IPS-18a (cell line): ENCODE results near the gene RNF130.

Experiments used
- H3K27ac ChIP-seq: one replicate; pipeline ENCODE4 v1.5.1; 2013; ENCODE audit warnings: low read length
- H3K27me3 ChIP-seq: one replicate; pipeline ENCODE4 v1.6.1; 2013; ENCODE audit warnings: mild to moderate bottlenecking, low read length; ENCODE audit not compliant: control insufficient read depth, insufficient read depth
- H3K36me3 ChIP-seq: one replicate; pipeline ENCODE4 v1.6.1; 2013; ENCODE audit warnings: low read depth, low read length; ENCODE audit not compliant: control insufficient read depth
- H3K4me1 ChIP-seq: one replicate; pipeline ENCODE4 v1.6.1; 2013; ENCODE audit warnings: low read depth, low read length; ENCODE audit not compliant: control insufficient read depth
- H3K4me3 ChIP-seq: one replicate; pipeline ENCODE4 v1.5.1; 2013; ENCODE audit warnings: low read length
- H3K9ac ChIP-seq: one replicate; pipeline ENCODE4 v1.6.1; 2013; ENCODE audit warnings: mild to moderate bottlenecking, low read length, moderate library complexity
- H3K9me3 ChIP-seq: one replicate; pipeline ENCODE4 v1.6.1; 2013; ENCODE audit warnings: low read depth, low read length; ENCODE audit not compliant: control insufficient read depth

RNF130 gene

GRCh38 chr5:180068519-180069090 is 3.0 kb downstream of the RNF130 start:
- Histone ChIP-seq H3K36me3 (no peaks in the 10 kb centered on the region), H3K9ac (no peak overlapping the region), H3K27ac (no peak overlapping the region), H3K4me3 (peak overlapping the region; percentile 82), H3K9me3 (peaks cover 8% of the 10 kb centered on the region), H3K4me1 (peaks cover 33% of the 10 kb centered on the region), H3K27me3 (peaks cover 25% of the 10 kb centered on the region)

GRCh38 chr5:180067986-180068385 is 3.6 kb downstream of the RNF130 start:
- Histone ChIP-seq H3K4me3 (peak overlapping the region; percentile 47), H3K4me1 (peaks cover 33% of the 10 kb centered on the region), H3K9ac (peak overlapping the region; percentile 25), H3K9me3 (peaks cover 8% of the 10 kb centered on the region), H3K36me3 (no peaks in the 10 kb centered on the region), H3K27me3 (peaks cover 19% of the 10 kb centered on the region), H3K27ac (no peak overlapping the region)

DNA sequence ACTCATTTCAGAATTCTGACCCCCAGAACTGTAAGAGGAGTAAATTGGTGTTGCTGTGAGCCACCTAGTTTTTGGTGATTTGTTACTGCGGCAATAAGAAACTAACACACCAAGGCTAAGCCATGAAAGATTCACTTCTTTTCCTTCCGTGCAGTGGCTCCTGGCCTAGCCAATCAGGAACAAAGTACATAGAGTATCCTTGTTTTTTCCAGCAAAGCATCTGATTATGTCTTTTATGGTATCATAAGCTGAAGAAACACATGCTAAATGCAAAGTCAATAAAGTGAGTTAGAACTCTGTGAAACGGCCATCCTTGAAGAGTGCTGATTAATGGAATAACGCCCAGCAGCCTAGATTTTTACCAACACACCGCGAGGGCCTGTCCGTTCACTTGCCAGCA is 11.4 kb downstream of the RNF130 start:
- H3K27me3 ChIP-seq: no peaks in the 10 kb centered on the region
- no peak overlapping the region for H3K9ac ChIP-seq
- no peaks in the 10 kb centered on the region for H3K36me3 ChIP-seq
- H3K27ac ChIP-seq: no peak overlapping the region
- no peaks in the 10 kb centered on the region for H3K9me3 ChIP-seq
- peaks cover 21% of the 10 kb centered on the region for H3K4me1 ChIP-seq
- H3K4me3 ChIP-seq: no peak overlapping the region

DNA sequence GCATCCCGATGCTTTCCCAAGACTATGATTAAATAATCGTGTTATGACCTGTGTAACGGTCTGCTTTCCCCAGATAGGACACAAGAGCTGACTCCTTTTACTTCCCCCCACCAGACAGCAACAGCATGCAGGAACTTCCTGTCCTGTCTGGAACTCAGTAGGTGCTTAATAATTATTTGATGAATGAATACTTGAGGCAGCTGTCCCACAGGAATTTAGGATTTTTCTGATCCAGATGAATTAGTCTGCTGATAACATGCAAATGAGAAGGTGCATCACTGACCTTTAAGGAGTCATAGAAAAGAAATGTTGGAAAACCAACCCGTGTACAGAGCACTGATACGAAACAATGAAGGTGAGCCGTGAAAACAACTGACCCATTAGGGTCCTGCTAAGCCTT is 12.2 kb downstream of the RNF130 start:
- Histone ChIP-seq H3K36me3 (no peaks in the 10 kb centered on the region), H3K27me3 (no peaks in the 10 kb centered on the region), H3K9ac (no peak overlapping the region), H3K9me3 (no peaks in the 10 kb centered on the region), H3K4me1 (peaks cover 27% of the 10 kb centered on the region), H3K4me3 (no peak overlapping the region), H3K27ac (no peak overlapping the region)

- Histone ChIP-seq H3K9me3 (no peaks in the 10 kb centered on the region), H3K27ac (no peak overlapping the region), H3K27me3 (no peaks in the 10 kb centered on the region), H3K4me1 (peaks cover 26% of the 10 kb centered on the region), H3K9ac (no peak overlapping the region), H3K36me3 (no peaks in the 10 kb centered on the region), H3K4me3 (no peak overlapping the region)
Measured at GRCh38 chr5:180056153-180056552, 15.4 kb downstream of the RNF130 start.

GRCh38 chr5:180054226-180054625 is 17.3 kb downstream of the RNF130 start:
- Histone ChIP-seq H3K9me3 (no peaks in the 10 kb centered on the region), H3K27me3 (no peaks in the 10 kb centered on the region), H3K36me3 (no peaks in the 10 kb centered on the region), H3K4me1 (peaks cover 23% of the 10 kb centered on the region), H3K27ac (no peak overlapping the region), H3K9ac (no peak overlapping the region), H3K4me3 (no peak overlapping the region)

DNA sequence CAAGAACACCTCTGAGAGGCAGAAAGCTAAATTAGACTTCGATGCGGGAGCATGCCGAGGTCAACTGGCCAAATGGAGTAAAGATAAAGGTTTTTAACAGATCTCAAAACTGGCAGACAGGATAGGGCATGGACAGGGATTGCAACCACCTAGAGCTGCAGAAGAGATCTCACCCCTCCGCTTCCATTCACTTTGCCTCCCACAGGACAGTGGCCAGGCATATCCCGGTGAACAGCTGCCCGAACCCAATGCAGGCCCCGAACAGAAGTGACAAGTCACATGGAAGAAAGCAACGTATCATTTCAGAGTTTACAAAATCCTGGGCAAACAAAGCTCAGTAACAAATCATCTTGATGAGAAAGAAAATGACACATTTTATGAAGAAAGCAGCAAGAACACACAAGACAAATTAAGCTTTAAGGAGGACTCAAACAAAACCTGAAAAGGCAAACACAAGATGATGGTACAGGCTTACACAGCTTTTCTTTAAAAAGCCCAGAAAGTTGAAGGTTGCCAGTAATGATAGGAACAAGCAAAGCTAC is 18.4 kb downstream of the RNF130 start:
- H3K9me3 ChIP-seq: no peaks in the 10 kb centered on the region
- no peak overlapping the region for H3K9ac ChIP-seq
- no peaks in the 10 kb centered on the region for H3K36me3 ChIP-seq
- H3K27me3 ChIP-seq: no peaks in the 10 kb centered on the region
- H3K4me3 ChIP-seq: no peak overlapping the region
- H3K4me1 ChIP-seq: peaks cover 22% of the 10 kb centered on the region
- H3K27ac ChIP-seq: no peak overlapping the region

GRCh38 chr5:180052211-180052818 is 19.2 kb downstream of the RNF130 start:
- no peaks in the 10 kb centered on the region for H3K36me3 ChIP-seq
- H3K27ac ChIP-seq: no peak overlapping the region
- no peaks in the 10 kb centered on the region for H3K27me3 ChIP-seq
- no peak overlapping the region for H3K4me3 ChIP-seq
- H3K4me1 ChIP-seq: peaks cover 22% of the 10 kb centered on the region
- no peak overlapping the region for H3K9ac ChIP-seq
- no peaks in the 10 kb centered on the region for H3K9me3 ChIP-seq

- Histone ChIP-seq H3K9me3 (peaks cover 8% of the 10 kb centered on the region), H3K27me3 (no peaks in the 10 kb centered on the region), H3K4me1 (peaks cover 22% of the 10 kb centered on the region), H3K36me3 (no peaks in the 10 kb centered on the region), H3K4me3 (no peak overlapping the region), H3K27ac (no peak overlapping the region), H3K9ac (no peak overlapping the region)
Measured at GRCh38 chr5:180050121-180050940, 21.2 kb downstream of the RNF130 start.

DNA sequence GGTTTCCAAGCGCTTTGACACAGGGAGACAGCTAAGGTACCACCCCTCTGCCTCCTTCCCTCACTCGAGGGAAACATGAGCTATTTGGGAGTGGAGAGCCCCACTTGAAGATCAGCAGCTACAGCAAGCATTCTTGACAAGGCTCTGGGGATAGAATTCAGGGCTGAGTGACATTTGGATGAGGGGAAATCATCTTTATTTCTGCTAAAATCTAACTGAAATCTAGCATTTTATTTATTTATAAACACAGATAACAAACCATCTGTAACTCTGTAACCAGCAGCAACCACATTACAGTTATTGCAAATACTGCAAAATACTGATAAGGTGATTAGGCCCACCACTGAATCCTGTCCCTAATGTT is 22.4 kb downstream of the RNF130 start:
- H3K27ac ChIP-seq: no peak overlapping the region

DNA sequence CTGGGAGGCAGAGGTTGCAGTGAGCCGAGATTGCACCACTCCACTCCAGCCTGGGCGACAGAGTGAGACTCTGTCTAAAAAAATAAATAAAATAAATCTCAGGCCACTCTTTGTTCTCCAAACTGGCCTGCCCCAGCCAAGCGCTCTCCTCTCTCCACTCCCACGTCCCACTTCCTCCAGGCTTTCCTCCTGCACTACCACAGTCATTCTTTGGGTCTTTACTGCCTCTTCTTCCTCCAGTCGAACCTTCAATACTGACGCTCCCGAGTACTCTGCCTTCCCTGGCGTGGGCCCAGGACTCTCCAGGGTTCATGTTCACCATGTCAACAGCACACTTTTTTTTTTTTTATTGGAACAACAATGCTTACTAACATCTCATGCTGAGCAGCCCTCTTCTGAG is 23.9 kb downstream of the RNF130 start:
- H3K4me1 ChIP-seq: peaks cover 12% of the 10 kb centered on the region
- H3K27me3 ChIP-seq: no peaks in the 10 kb centered on the region
- peaks cover 8% of the 10 kb centered on the region for H3K9me3 ChIP-seq
- no peaks in the 10 kb centered on the region for H3K36me3 ChIP-seq
- no peak overlapping the region for H3K4me3 ChIP-seq
- H3K9ac ChIP-seq: no peak overlapping the region
- H3K27ac ChIP-seq: no peak overlapping the region

More for the DNA sequence above, 22.4 kb downstream of the RNF130 start:
- Histone ChIP-seq H3K27me3 (no peaks in the 10 kb centered on the region), H3K4me3 (no peak overlapping the region), H3K9me3 (peaks cover 8% of the 10 kb centered on the region), H3K4me1 (peaks cover 14% of the 10 kb centered on the region), H3K9ac (no peak overlapping the region), H3K36me3 (no peaks in the 10 kb centered on the region)
